ENCODE data around the gene TSC2. TPM values are rescaled to one million over a fixed set of nuclear protein-coding genes. Genes with fewer than 3 reads are reported as not detected.
A peak's percentile ranks its signal among the peaks of the same experiment; 100 is the strongest.

The TSC2 gene
- total and polyA plus RNA-seq, 2 donors (not counting 3 experiments of a cell fraction or from before 2014, with no cell fraction given) = 87.9 to 144 TPM

DNA sequence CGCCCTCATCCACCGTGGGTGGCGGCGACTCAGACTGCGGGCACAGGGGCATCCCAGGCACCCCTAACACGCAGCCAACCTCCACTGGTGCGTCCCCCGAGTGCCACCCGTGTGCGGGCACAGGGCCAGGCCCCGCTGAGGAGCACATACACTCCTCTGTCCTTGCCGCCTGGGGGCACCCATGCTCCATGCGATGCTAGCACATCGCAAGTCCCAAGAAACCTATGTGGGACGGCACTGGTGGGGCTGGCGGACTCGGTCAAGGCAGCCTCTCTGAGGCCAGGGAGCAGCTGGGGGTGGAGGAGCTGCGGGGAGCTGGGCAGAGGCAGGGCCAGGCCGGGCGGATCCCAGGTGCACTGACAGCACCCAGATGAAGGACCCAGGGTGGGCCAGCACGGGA lies 42.1 kb upstream of the TSC2 start:
- H3K79me2 ChIP-seq (ENCODE audit: control insufficient read depth, insufficient read depth, low read length) = peaks cover 72% of the 10 kb centered on the region
- DNase-seq (ENCODE audit: low read depth, low spot score) (peak; percentile 45), FAIRE-seq (no peak)
- no peaks in the 10 kb centered on the region for H3K9me1 ChIP-seq (replicated peaks; ENCODE audit: control insufficient read depth, extremely low read depth, insufficient read depth, low read length)
- no peak overlapping the region for H3K27ac ChIP-seq (ENCODE audit: insufficient read depth, low read depth, low read length)
- H3K4me2 ChIP-seq (ENCODE audit: insufficient read depth, low read length) = no peak overlapping the region
- no peak for TF ChIP-seq MAX (IDR thresholded peaks at IDR 0.05; ENCODE audit: insufficient read depth, insufficient read length)
- TF ChIP-seq, protein P1, sequence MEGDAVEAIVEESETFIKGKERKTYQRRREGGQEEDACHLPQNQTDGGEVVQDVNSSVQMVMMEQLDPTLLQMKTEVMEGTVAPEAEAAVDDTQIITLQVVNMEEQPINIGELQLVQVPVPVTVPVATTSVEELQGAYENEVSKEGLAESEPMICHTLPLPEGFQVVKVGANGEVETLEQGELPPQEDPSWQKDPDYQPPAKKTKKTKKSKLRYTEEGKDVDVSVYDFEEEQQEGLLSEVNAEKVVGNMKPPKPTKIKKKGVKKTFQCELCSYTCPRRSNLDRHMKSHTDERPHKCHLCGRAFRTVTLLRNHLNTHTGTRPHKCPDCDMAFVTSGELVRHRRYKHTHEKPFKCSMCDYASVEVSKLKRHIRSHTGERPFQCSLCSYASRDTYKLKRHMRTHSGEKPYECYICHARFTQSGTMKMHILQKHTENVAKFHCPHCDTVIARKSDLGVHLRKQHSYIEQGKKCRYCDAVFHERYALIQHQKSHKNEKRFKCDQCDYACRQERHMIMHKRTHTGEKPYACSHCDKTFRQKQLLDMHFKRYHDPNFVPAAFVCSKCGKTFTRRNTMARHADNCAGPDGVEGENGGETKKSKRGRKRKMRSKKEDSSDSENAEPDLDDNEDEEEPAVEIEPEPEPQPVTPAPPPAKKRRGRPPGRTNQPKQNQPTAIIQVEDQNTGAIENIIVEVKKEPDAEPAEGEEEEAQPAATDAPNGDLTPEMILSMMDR (IDR thresholded peaks at IDR 0.05; ENCODE audit: extremely low read depth in 1 of 2, insufficient read depth in 1 of 2, low read depth in 1 of 2, low read length in 2 of 2) = peak; percentile 46 to 54
- no peak for TF ChIP-seq JUN (IDR thresholded peaks at IDR 0.05; ENCODE audit: borderline replicate concordance, insufficient read depth, insufficient read length, low read depth)
- no TSS peak for BruUV-seq (replicated peaks)
- no peaks in the 10 kb centered on the region for H3K27me3 ChIP-seq (ENCODE audit: control insufficient read depth in 2 of 2, insufficient read depth in 2 of 2, low read length in 2 of 2)
- H3K9ac ChIP-seq (replicated peaks; ENCODE audit: extremely low read depth, insufficient read depth, low read length) = no peak overlapping the region
- no peak overlapping the region for H2AFZ ChIP-seq (ENCODE audit: low read depth, low read length)
- H3K4me1 ChIP-seq (ENCODE audit: control insufficient read depth, extremely low read depth, insufficient read depth, low read length) = peaks cover 48% of the 10 kb centered on the region
- H3K9me3 ChIP-seq (replicated peaks; ENCODE audit: control insufficient read depth, insufficient read depth, low read length) = no peaks in the 10 kb centered on the region
- ChIA-PET POLR2A (no interaction called here), CTCF (interaction anchor here (0.7 to 4.0 kb wide), 5 partner anchors 15 to 246 kb away, joined by 3 to 85 read pairs (median 6); partner anchors contain the start of gene NPW)
- H3K36me3 ChIP-seq (ENCODE audit: control insufficient read depth in 2 of 2, extremely low read depth in 1 of 2, insufficient read depth in 2 of 2, low read length in 2 of 2) = peaks cover 0 to 27% of the 10 kb centered on the region in 2 experiments
- no peaks in the 10 kb centered on the region for H4K20me1 ChIP-seq (replicated peaks; ENCODE audit: control insufficient read depth, extremely low read depth, insufficient read depth, low read length)
- intact Hi-C loops (cut with micrococcal nuclease) = loop anchor here (1.0 kb wide), 2 partner anchors 148 to 246 kb away; partner anchors contain the start of gene ECI1
- H3K4me3 ChIP-seq (replicated peaks in 1 of 3; ENCODE audit: insufficient read depth in 1 of 3, low read depth in 1 of 3, low read length in 3 of 3) = no peak overlapping the region
- dilution Hi-C loops (cut with MboI; ENCODE audit: extremely low pct_ligation_motif_present, low sequenced_read_pairs) = no loop called here

GRCh38 chr16:2006317-2006716 lies 41.5 kb upstream of the TSC2 start:
- no peak for TF ChIP-seq MYC (IDR thresholded peaks at IDR 0.05; ENCODE audit: low read depth, low read length)
- TF ChIP-seq, protein P1 (IDR thresholded peaks at IDR 0.05; ENCODE audit: extremely low read depth in 1 of 2, insufficient read depth in 1 of 2, low read depth in 1 of 2, low read length in 2 of 2) = no peak
- no peak for TF ChIP-seq EZH2 (IDR thresholded peaks at IDR 0.05; ENCODE audit: borderline replicate concordance, low read depth, low read length, severe bottlenecking)
- Histone ChIP-seq H3K79me2 (ENCODE audit: control insufficient read depth, insufficient read depth, low read length) (peaks cover 72% of the 10 kb centered on the region), H3K4me2 (ENCODE audit: insufficient read depth, low read length) (no peak overlapping the region), H3K9ac (replicated peaks; ENCODE audit: extremely low read depth, insufficient read depth, low read length) (no peak overlapping the region), H3K36me3 (ENCODE audit: control insufficient read depth in 2 of 2, extremely low read depth in 1 of 2, insufficient read depth in 2 of 2, low read length in 2 of 2) (peaks cover 0 to 20% of the 10 kb centered on the region in 2 experiments), H3K9me1 (replicated peaks; ENCODE audit: control insufficient read depth, extremely low read depth, insufficient read depth, low read length) (no peaks in the 10 kb centered on the region), H3K27me3 (ENCODE audit: control insufficient read depth in 2 of 2, insufficient read depth in 2 of 2, low read length in 2 of 2) (no peaks in the 10 kb centered on the region), H4K20me1 (replicated peaks; ENCODE audit: control insufficient read depth, extremely low read depth, insufficient read depth, low read length) (no peaks in the 10 kb centered on the region), H3K4me3 (replicated peaks in 1 of 3; ENCODE audit: insufficient read depth in 1 of 3, low read depth in 1 of 3, low read length in 3 of 3) (no peak overlapping the region), H3K27ac (ENCODE audit: insufficient read depth, low read depth, low read length) (no peak overlapping the region), H3K4me1 (ENCODE audit: control insufficient read depth, extremely low read depth, insufficient read depth, low read length) (peaks cover 48% of the 10 kb centered on the region), H2AFZ (ENCODE audit: low read depth, low read length) (no peak overlapping the region), H3K9me3 (replicated peaks; ENCODE audit: control insufficient read depth, insufficient read depth, low read length) (no peaks in the 10 kb centered on the region)
- intact Hi-C loops (cut with micrococcal nuclease) (no loop called here), dilution Hi-C loops (cut with MboI; ENCODE audit: extremely low pct_ligation_motif_present, low sequenced_read_pairs) (no loop called here)
- CTCF ChIA-PET = interaction anchor here (1.4 to 4.0 kb wide), 3 partner anchors 134 to 246 kb away, joined by 3 to 85 read pairs (median 14); no protein-coding TSS in a partner anchor
- BruUV-seq (replicated peaks) = no TSS peak
- DNase-seq (ENCODE audit: low read depth, low spot score) = no peak
- POLR2A ChIA-PET = no interaction called here
- FAIRE-seq = no peak

All from endothelial cell of umbilical vein (primary cell).